OCI-LY7 (cell line): ENCODE measurements around the gene ANXA3. TPM values are rescaled to one million over a fixed set of nuclear protein-coding genes. Genes with fewer than 3 reads are reported as not detected.
A peak's percentile ranks its signal among the peaks of the same experiment; 100 is the strongest.
"Not testable (repeated sequence)": the region's sequence is repeated elsewhere in the genome, so short reads cannot be mapped to it uniquely, and the experiment has no call there.

Experiments used
- Bru-seq: library from RNA; stranded (reverse); fragments of 400-500 nt; gene quantifications from one replicate; lab custom pipeline; 2021; lab: Mats Ljungman, UMichigan
- BruChase-seq, 2 experiments: library from RNA; stranded (reverse); fragments of 400-500 nt; gene quantifications; one replicate each; lab custom pipeline; 2021; lab: Mats Ljungman, UMichigan
- BruUV-seq: library from RNA; stranded (reverse); fragments of 400-500 nt; replicated peaks from 2 replicates; lab custom pipeline; 2021; lab: Mats Ljungman, UMichigan
- CTCF ChIA-PET: fragments of 300-600 bp; sonication (Branson Sonifier 250); formaldehyde crosslinking; loops from one replicate; lab custom pipeline; 2022; ENCODE audit warnings: antibody characterized with exemption; ENCODE audit not compliant: unreplicated experiment; lab: Charles Lee
- POLR2A ChIA-PET: fragments of 300-600 bp; sonication (Branson Sonifier 250); formaldehyde crosslinking; loops from one replicate; lab custom pipeline; 2022; ENCODE audit warnings: antibody characterized with exemption; lab: Charles Lee
- DNase-seq: peaks from one replicate; pipeline ENCODE4 v3.0.0-alpha.2; 2015; ENCODE audit warnings: low spot score
- H2AFZ ChIP-seq: fragments of 200-600 bp; sonication (generic), shearing (Covaris generic); 2 replicates; pipeline ENCODE4 v1.6.1; 2014; ENCODE audit warnings: mild to moderate bottlenecking, antibody characterized with exemption, low read length, moderate library complexity
- H3K27ac ChIP-seq: fragments of 200-600 bp; sonication (generic); 2 replicates; pipeline ENCODE4 v1.5.1; 2014; ENCODE audit warnings: mixed run types, low read depth, mild to moderate bottlenecking, moderate library complexity, low read length, inconsistent platforms; ENCODE audit not compliant: poor library complexity, severe bottlenecking
- H3K36me3 ChIP-seq: fragments of 200-600 bp; sonication (generic); 2 replicates; pipeline ENCODE4 v1.6.1; 2014; ENCODE audit warnings: mild to moderate bottlenecking, antibody characterized with exemption, low read length, moderate library complexity, mixed read lengths; ENCODE audit not compliant: insufficient read depth
- H3K4me1 ChIP-seq: fragments of 200-600 bp; sonication (generic); 2 replicates; pipeline ENCODE4 v1.5.1; 2014; ENCODE audit warnings: mild to moderate bottlenecking, low read length; ENCODE audit not compliant: insufficient read depth, poor library complexity, severe bottlenecking
- H3K4me2 ChIP-seq: fragments of 200-600 bp; sonication (generic); 2 replicates; pipeline ENCODE4 v1.6.1; 2014; ENCODE audit warnings: mild to moderate bottlenecking, low read length
- H3K4me3 ChIP-seq: fragments of 200-600 bp; sonication (generic); 2 replicates; pipeline ENCODE4 v1.5.1; 2014; ENCODE audit warnings: mild to moderate bottlenecking, low read depth, low read length; ENCODE audit not compliant: poor library complexity, severe bottlenecking
- H3K79me2 ChIP-seq: fragments of 200-600 bp; sonication (generic); 2 replicates; pipeline ENCODE4 v1.6.1; 2016; ENCODE audit warnings: low read depth, mild to moderate bottlenecking, low read length, moderate library complexity, mixed read lengths; ENCODE audit not compliant: insufficient read depth
- H3K9me2 ChIP-seq: fragments of 200-600 bp; sonication (generic); 2 replicates; pipeline ENCODE4 v1.6.1; 2016; ENCODE audit warnings: mild to moderate bottlenecking, low read length, mixed read lengths; ENCODE audit not compliant: insufficient read depth
- H3K9me3 ChIP-seq: fragments of 200-600 bp; sonication (generic); 2 replicates; pipeline ENCODE4 v1.6.1; 2014; ENCODE audit warnings: mild to moderate bottlenecking, mixed run types, low read length, mixed read lengths
- H4K20me1 ChIP-seq: fragments of 200-600 bp; sonication (generic); 2 replicates; pipeline ENCODE4 v1.6.1; 2014; ENCODE audit warnings: mild to moderate bottlenecking, antibody characterized with exemption, low read length, moderate library complexity, mixed read lengths; ENCODE audit not compliant: insufficient read depth
- EZH2phosphoT487 ChIP-seq: fragments of 200-600 bp; sonication (generic); IDR thresholded peaks from 2 replicates; pipeline ENCODE4 v1.6.1; 2018; ENCODE audit warnings: low read depth, borderline replicate concordance, mild to moderate bottlenecking, mixed run types, antibody characterized with exemption, low read length, moderate library complexity, mixed read lengths
- intact Hi-C: fragments of 100-400 bp; cut with micrococcal nuclease; formaldehyde crosslinking; loops from one replicate; pipeline ENCODE4 v1.10.0; 2022; ENCODE audit not compliant: unreplicated experiment
- long read RNA-seq: library from polyadenylated mRNA; stranded (forward); transcript quantifications from one replicate; pipeline ENCODE4 v2.0.0, GENCODE V29; 2022
- total RNA-seq, 2 experiments: library from RNA; depleted of rRNA in 1 of 2; stranded (reverse); fragments of >200 nt in 1 of 2; shearing (Covaris generic) in 1 of 2; gene quantifications; 2 replicates each; pipeline ENCODE4 v1.2.3, GENCODE V29; 2014 to 2022
- TF ChIP-seq, protein P1 (sequence below): fragments of 200-600 bp; sonication (generic); conservative IDR thresholded peaks from 2 replicates; pipeline ENCODE4 v1.5.1; 2014; ENCODE audit warnings: mild to moderate bottlenecking, antibody characterized with exemption, low read length, moderate library complexity, mixed read lengths

Gene ANXA3, protein sequence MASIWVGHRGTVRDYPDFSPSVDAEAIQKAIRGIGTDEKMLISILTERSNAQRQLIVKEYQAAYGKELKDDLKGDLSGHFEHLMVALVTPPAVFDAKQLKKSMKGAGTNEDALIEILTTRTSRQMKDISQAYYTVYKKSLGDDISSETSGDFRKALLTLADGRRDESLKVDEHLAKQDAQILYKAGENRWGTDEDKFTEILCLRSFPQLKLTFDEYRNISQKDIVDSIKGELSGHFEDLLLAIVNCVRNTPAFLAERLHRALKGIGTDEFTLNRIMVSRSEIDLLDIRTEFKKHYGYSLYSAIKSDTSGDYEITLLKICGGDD
- total RNA-seq (2014; rRNA removed; shearing (Covaris generic)): not detected in 2 replicates
- not detected in 2 replicates for total RNA-seq (2022)
- percentile 20 among the genes with signal in this experiment for Bru-seq, nascent RNA
- BruChase-seq, experiment 1, labeled RNA remaining after a 6-hour chase: percentile 13 among the genes with signal in this experiment
- BruChase-seq, experiment 2, labeled RNA remaining after a 2-hour chase: percentile 23 among the genes with signal in this experiment
- long read RNA-seq: 0 reads

DNA sequence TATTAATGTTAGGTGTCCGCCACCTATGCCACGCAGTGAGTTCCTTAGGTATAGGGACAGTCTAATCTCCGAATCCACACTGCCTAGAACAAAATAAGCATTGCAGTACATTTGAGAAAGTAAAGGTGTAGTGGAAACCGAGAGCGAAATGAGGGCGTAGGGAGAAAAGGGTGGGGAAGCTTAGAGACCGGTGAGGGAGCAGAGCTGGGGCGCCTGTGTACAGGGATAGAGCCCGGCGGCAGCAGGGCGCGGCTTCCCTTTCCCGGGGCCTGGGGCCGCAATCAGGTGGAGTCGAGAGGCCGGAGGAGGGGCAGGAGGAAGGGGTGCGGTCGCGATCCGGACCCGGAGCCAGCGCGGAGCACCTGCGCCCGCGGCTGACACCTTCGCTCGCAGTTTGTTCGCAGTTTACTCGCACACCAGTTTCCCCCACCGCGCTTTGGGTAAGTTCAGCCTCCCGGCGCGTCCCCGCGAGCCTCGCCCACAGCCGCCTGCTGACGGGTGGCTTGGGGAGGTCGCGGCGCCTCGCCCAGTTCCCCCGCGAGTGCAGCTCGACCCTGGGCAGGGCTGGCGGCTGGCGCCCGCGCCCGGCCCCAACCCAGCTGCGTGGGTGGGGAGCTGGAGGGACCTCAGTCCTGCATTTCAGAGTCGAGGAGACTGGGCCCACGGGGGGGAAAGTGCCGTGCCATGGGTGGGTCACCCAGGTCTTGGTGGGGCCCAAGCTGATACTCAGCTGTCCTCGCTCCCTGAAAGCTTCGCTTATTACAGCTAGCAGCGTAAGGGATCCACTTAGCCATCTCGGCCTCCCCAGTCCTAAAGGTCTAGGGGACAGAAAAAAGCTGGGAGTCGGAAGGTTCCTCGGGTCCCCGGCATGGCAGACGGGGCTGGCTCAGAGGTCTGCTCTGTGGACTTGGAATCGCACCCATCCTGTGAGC lies at the start of gene ANXA3:
Gene ANXA3 (plus strand): TSS at position 351 of the 932 bp plus-strand sequence. CDS start 2,704 bp downstream, outside the sequence.
- Histone ChIP-seq H3K36me3 (no peaks in the 10 kb centered on the region), H3K79me2 (no peaks in the 10 kb centered on the region), H4K20me1 (no peaks in the 10 kb centered on the region), H3K4me2 (no peak within 1 kb of the TSS), H3K9me3 (no peaks in the 10 kb centered on the region), H3K4me1 (no peaks in the 10 kb centered on the region), H3K4me3 (no peak within 1 kb of the TSS), H2AFZ (no peak within 1 kb of the TSS), H3K27ac (no peak within 1 kb of the TSS), H3K9me2 (no peaks in the 10 kb centered on the region)
- no peak for DNase-seq
- intact Hi-C loops: no loop called here
- ChIA-PET POLR2A (no interaction called here), CTCF (no interaction called here)
- no TSS peak for BruUV-seq
- TF ChIP-seq, protein P1, sequence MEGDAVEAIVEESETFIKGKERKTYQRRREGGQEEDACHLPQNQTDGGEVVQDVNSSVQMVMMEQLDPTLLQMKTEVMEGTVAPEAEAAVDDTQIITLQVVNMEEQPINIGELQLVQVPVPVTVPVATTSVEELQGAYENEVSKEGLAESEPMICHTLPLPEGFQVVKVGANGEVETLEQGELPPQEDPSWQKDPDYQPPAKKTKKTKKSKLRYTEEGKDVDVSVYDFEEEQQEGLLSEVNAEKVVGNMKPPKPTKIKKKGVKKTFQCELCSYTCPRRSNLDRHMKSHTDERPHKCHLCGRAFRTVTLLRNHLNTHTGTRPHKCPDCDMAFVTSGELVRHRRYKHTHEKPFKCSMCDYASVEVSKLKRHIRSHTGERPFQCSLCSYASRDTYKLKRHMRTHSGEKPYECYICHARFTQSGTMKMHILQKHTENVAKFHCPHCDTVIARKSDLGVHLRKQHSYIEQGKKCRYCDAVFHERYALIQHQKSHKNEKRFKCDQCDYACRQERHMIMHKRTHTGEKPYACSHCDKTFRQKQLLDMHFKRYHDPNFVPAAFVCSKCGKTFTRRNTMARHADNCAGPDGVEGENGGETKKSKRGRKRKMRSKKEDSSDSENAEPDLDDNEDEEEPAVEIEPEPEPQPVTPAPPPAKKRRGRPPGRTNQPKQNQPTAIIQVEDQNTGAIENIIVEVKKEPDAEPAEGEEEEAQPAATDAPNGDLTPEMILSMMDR: no peak
- TF ChIP-seq EZH2phosphoT487: no peak

DNA sequence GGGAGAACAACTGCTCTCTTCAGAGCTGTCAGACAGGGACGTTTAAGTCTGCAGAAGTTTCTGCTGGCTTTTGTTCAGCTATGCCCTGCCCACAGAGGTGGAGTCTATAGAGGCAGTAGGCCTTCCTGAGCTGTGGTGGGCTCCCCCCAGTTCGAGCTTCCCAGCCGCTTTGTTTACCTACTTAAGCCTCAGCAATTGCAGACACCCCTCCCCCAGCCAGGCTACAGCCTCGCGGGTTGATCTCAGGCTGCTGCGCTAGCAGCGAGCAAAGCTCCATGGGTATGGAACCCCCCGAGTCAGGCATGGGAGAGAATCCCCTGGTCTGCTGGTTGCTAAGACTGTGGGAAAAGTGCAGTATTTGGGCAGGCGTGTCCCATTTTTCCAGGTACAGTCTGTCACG lies 45.3 kb upstream of the ANXA3 start:
- H3K4me3 ChIP-seq, H3K4me1 ChIP-seq, H3K27ac ChIP-seq, DNase-seq, H4K20me1 ChIP-seq, H2AFZ ChIP-seq, H3K79me2 ChIP-seq, POLR2A ChIA-PET, H3K9me2 ChIP-seq, H3K9me3 ChIP-seq, H3K36me3 ChIP-seq, BruUV-seq, intact Hi-C loops, H3K4me2 ChIP-seq, CTCF ChIA-PET: not testable (repeated sequence)

DNA sequence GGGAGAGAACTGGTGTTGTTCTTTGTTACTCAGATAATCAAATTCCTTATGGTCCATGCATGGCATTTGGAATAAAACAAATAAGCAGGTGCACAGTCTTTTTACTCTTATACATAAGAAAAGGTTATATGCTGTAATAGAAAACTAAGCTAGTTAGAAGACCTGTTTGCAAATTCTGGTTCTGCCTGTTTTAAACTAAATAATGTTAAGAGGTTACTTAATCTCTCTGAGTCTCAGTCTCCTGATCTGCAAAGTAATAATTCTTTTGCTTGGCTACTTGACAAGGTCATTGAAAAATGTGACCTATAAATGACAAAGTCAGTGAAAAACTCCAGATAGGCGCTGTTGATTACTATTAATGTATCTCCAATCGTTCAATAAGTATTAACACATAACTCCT lies 42.5 kb upstream of the ANXA3 start:
- CTCF ChIA-PET: no interaction called here

More for the DNA sequence above, 42.5 kb upstream of the ANXA3 start:
- H3K9me2 ChIP-seq: no peaks in the 10 kb centered on the region
- no peaks in the 10 kb centered on the region for H3K79me2 ChIP-seq
- H3K4me1 ChIP-seq: no peaks in the 10 kb centered on the region
- TF ChIP-seq, protein P1: no peak
- no peak for TF ChIP-seq EZH2phosphoT487
- BruUV-seq: no TSS peak
- intact Hi-C loops: no loop called here
- POLR2A ChIA-PET: no interaction called here
- H3K4me2 ChIP-seq: no peak overlapping the region
- no peaks in the 10 kb centered on the region for H3K9me3 ChIP-seq
- no peaks in the 10 kb centered on the region for H4K20me1 ChIP-seq
- no peak overlapping the region for H3K4me3 ChIP-seq
- H2AFZ ChIP-seq: no peak overlapping the region
- no peak for DNase-seq
- H3K36me3 ChIP-seq: no peaks in the 10 kb centered on the region
- H3K27ac ChIP-seq: no peak overlapping the region
